Measurements from ENCODE around the gene CRHR1.

The CRHR1 gene

DNA sequence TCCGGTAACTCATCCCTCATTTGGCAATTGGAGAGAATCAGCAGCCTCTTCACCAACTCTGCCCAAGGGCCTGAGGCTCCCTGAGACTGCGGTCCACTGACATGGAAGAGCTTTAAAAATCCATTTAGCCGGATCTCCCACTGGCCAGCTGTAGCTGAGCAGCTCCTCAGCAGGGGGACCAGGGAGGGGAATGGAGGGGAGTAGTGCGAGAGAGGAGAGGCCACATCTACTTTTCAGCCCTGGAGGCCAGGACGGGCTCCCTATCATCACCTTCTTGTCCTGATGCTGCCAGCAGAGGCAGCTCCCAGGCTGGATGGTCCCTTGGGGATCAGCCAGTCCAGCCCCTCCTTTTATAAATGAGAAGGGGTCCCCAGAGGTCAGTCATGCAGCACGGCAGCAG is 35.5 kb downstream of the CRHR1 start:
- TF ChIP-seq, protein P1, sequence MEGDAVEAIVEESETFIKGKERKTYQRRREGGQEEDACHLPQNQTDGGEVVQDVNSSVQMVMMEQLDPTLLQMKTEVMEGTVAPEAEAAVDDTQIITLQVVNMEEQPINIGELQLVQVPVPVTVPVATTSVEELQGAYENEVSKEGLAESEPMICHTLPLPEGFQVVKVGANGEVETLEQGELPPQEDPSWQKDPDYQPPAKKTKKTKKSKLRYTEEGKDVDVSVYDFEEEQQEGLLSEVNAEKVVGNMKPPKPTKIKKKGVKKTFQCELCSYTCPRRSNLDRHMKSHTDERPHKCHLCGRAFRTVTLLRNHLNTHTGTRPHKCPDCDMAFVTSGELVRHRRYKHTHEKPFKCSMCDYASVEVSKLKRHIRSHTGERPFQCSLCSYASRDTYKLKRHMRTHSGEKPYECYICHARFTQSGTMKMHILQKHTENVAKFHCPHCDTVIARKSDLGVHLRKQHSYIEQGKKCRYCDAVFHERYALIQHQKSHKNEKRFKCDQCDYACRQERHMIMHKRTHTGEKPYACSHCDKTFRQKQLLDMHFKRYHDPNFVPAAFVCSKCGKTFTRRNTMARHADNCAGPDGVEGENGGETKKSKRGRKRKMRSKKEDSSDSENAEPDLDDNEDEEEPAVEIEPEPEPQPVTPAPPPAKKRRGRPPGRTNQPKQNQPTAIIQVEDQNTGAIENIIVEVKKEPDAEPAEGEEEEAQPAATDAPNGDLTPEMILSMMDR (IDR thresholded peaks at IDR 0.05; ENCODE audit: insufficient read depth, low read length, poor library complexity, severe bottlenecking): no peak
- Histone ChIP-seq H3K27me3 (replicated peaks; ENCODE audit: control insufficient read depth, insufficient read depth, low read length) (no peaks in the 10 kb centered on the region; the same call in 1 of the 2 replicates), H3K36me3 (ENCODE audit: control insufficient read depth, insufficient read depth, low read length) (no peaks in the 10 kb centered on the region), H3K4me3 (replicated peaks; ENCODE audit: low read depth, low read length) (no peak overlapping the region)
- DNase-seq (ENCODE audit: extremely low read depth, insufficient read length): no peak

DNA sequence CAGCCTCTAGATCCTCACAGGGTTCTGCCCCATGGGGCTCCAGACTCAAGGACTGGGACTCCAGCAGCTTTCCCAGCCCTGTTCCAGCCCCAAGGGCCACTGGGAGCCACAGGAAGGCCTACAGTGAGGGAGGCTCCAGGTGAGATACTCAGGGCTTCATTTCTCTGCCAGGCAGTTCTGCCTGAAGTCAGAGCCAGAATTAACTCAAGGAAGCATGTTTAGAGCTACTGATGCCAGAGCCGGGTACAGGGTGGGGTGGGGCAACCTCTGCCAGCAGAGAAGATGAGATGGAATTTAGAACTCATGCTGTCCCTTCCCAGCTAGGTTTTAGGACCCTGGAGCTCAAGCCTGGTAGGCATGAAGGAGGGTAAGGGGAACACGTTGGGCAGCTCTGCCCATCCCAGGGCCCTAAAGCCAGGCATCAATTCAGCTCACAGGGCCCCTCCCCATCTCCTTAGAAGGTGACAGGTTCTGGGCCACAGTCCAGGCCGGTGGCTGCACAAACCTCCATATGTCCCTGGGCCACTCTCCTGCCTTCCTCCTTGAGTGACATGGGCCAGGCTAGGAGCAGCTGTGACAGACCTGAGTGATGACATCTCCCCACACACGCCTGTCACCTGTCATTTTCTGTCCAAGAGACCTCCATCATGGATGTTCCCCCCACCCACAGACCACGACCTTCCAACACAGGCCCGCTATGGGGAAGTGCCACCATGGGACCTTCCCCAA is 36.1 kb downstream of the CRHR1 start:
- TF ChIP-seq, protein P1 (IDR thresholded peaks at IDR 0.05; ENCODE audit: insufficient read depth, low read length, poor library complexity, severe bottlenecking): no peak
- Histone ChIP-seq H3K36me3 (ENCODE audit: control insufficient read depth, insufficient read depth, low read length) (no peaks in the 10 kb centered on the region), H3K4me3 (replicated peaks; ENCODE audit: low read depth, low read length) (no peak overlapping the region), H3K27me3 (replicated peaks; ENCODE audit: control insufficient read depth, insufficient read depth, low read length) (no peaks in the 10 kb centered on the region; the same call in 1 of the 2 replicates)
- DNase-seq (ENCODE audit: extremely low read depth, insufficient read length): no peak

DNA sequence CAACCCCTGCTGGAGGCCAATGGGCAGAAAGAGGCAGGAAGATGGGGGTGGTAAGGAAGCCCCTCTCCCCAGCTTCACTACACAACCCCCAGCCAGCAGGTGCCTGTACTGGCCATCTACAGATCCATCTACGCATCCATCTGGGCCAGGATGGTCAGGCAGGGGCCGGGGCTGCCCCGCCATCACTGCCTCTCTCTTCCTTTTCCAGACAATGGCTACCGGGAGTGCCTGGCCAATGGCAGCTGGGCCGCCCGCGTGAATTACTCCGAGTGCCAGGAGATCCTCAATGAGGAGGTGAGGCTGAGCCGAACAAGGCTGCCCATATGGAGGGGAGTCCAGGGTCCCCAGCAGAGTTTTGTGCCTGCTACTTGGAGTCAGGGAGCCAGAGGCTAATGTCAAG is 37.0 kb downstream of the CRHR1 start:
- no peak for DNase-seq (ENCODE audit: extremely low read depth, insufficient read length)
- Histone ChIP-seq H3K36me3 (ENCODE audit: control insufficient read depth, insufficient read depth, low read length) (no peaks in the 10 kb centered on the region), H3K4me3 (replicated peaks; ENCODE audit: low read depth, low read length) (no peak overlapping the region), H3K27me3 (replicated peaks; ENCODE audit: control insufficient read depth, insufficient read depth, low read length) (no peaks in the 10 kb centered on the region; the same call in 1 of the 2 replicates)
- TF ChIP-seq, protein P1 (IDR thresholded peaks at IDR 0.05; ENCODE audit: insufficient read depth, low read length, poor library complexity, severe bottlenecking): no peak

DNA sequence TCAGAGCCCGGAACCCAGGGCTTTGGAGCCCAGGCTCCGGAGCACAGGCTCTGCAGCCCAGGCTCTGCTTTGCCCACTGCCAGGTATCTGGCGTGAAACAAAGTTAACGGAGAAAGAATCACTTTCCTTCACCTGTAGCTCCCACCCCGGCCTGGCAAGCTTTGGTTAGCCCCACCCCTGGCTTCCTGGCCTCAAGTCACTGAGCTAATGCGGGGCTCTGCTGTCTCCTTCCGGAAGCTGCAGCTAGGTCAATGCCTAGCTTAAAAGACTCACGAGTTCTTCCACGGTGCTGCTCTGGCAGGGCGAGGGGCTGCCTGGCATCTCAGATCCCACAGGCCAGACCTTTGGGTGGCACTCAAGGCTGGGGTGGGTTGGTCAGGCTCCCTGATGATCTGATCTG is 39.5 kb downstream of the CRHR1 start:
- TF ChIP-seq, protein P1 (IDR thresholded peaks at IDR 0.05; ENCODE audit: insufficient read depth, low read length, poor library complexity, severe bottlenecking): no peak
- Histone ChIP-seq H3K27me3 (replicated peaks; ENCODE audit: control insufficient read depth, insufficient read depth, low read length) (no peaks in the 10 kb centered on the region; the same call in 1 of the 2 replicates), H3K4me3 (replicated peaks; ENCODE audit: low read depth, low read length) (no peak overlapping the region), H3K36me3 (ENCODE audit: control insufficient read depth, insufficient read depth, low read length) (no peaks in the 10 kb centered on the region)
- no peak for DNase-seq (ENCODE audit: extremely low read depth, insufficient read length)

DNA sequence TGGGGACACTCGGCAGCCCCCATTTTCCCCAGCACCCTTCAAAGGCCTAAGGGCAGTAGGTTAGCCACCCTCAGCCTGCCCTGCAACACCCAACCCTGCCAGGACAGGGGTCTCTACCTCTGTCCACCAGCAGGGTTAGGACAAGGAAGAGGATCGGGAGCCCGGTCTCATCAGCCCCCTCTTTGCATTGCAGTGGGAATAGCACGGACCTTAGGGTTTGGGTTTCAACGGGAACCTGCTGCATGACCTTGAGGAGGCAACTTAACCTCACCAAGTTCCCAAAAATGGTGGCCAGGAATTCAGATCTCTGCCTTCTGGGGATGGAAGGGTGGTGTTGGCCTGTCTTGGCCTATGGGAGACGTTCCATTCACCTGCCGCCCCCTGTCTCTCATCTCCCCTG is 40.4 kb downstream of the CRHR1 start:
- TF ChIP-seq, protein P1 (IDR thresholded peaks at IDR 0.05; ENCODE audit: insufficient read depth, low read length, poor library complexity, severe bottlenecking): no peak
- no peak for DNase-seq (ENCODE audit: extremely low read depth, insufficient read length)
- H3K36me3 ChIP-seq (ENCODE audit: control insufficient read depth, insufficient read depth, low read length): no peaks in the 10 kb centered on the region
- H3K4me3 ChIP-seq (replicated peaks; ENCODE audit: low read depth, low read length): no peak overlapping the region
- H3K27me3 ChIP-seq (replicated peaks; ENCODE audit: control insufficient read depth, insufficient read depth, low read length): no peaks in the 10 kb centered on the region; the same call in 1 of the 2 replicates

All from GM06990 (cell line).